ENCODE data around the gene GLRX5.

Gene GLRX5
- total RNA-seq, result 21.0 to 29.4 reads per million in 2 donors

- DNase-seq, result peak; percentile 95
These were observed at the start of gene GLRX5 for GRCh38 chr14:95534299-95535225. GLRX5 (plus strand) TSS chr14:95535050; CDS start chr14:95535090, 40 bp downstream.

- DNase-seq, result no peak
These were observed 49.5 kb upstream of the GLRX5 start for GRCh38 chr14:95485222-95485819.

- DNase-seq, result no peak
These were observed 47.8 kb upstream of the GLRX5 start for GRCh38 chr14:95486875-95487668.

- no peak for DNase-seq
These were observed 47.2 kb upstream of the GLRX5 start for GRCh38 chr14:95487669-95488084.

GRCh38 chr14:95488376-95489213 lies 46.3 kb upstream of the GLRX5 start:
- DNase-seq, result no peak

- DNase-seq, result no peak
These were observed 45.4 kb upstream of the GLRX5 start for GRCh38 chr14:95489214-95490137.

GRCh38 chr14:95490138-95490509 lies 44.7 kb upstream of the GLRX5 start:
- no peak for DNase-seq

- DNase-seq, result no peak
These were observed 44.0 kb upstream of the GLRX5 start for GRCh38 chr14:95490727-95491451.

GRCh38 chr14:95491936-95492608 lies 42.8 kb upstream of the GLRX5 start:
- DNase-seq, result no peak

- no peak for DNase-seq
These were observed 41.3 kb upstream of the GLRX5 start for GRCh38 chr14:95493503-95493902.

GRCh38 chr14:95493976-95494375 lies 40.9 kb upstream of the GLRX5 start:
- no peak for DNase-seq

GRCh38 chr14:95494456-95494855 lies 40.4 kb upstream of the GLRX5 start:
- DNase-seq, result no peak

GRCh38 chr14:95495076-95495475 lies 39.8 kb upstream of the GLRX5 start:
- no peak for DNase-seq

- DNase-seq, result no peak
These were observed 39.3 kb upstream of the GLRX5 start for GRCh38 chr14:95495538-95496025.

- DNase-seq, result no peak
These were observed 38.7 kb upstream of the GLRX5 start for GRCh38 chr14:95496111-95496681.

- DNase-seq, result no peak
These were observed 38.1 kb upstream of the GLRX5 start for GRCh38 chr14:95496690-95497259.

GRCh38 chr14:95497561-95498011 lies 37.3 kb upstream of the GLRX5 start:
- DNase-seq, result no peak

GRCh38 chr14:95498622-95499353 lies 36.1 kb upstream of the GLRX5 start:
- no peak for DNase-seq

Data from T-helper 9 cell (primary cell).